SK-N-SH (cell line): Measurements from ENCODE around the gene DSCAML1. TPM values are rescaled to one million over a fixed set of nuclear protein-coding genes. Genes with fewer than 3 reads are reported as not detected.
A peak's percentile ranks its signal among the peaks of the same experiment; 100 is the strongest.

ENCODE experiments used
- CHD2 ChIP-seq: fragments of 150-350 bp; IDR thresholded peaks from 2 replicates; pipeline ENCODE4 v1.6.1; 2018; ENCODE audit warnings: low read length; ENCODE audit not compliant: partially characterized antibody
- CTCF ChIP-seq: fragments of 200-600 bp; sonication (generic); IDR thresholded peaks from 2 replicates; pipeline ENCODE4 v1.6.1; 2017; ENCODE audit warnings: antibody characterized with exemption, mild to moderate bottlenecking, moderate library complexity
- ELF1 ChIP-seq: IDR thresholded peaks from 2 replicates; pipeline ENCODE4 v1.4.0; 2012
- EP300 ChIP-seq, 2 experiments: IDR thresholded peaks; 2 replicates each; pipeline versions ENCODE4 v1.4.0 to v1.6.1; 2012; ENCODE audit warnings: borderline replicate concordance in 1 of 2, low read depth in 1 of 2, low read length in 1 of 2
- FOXM1 ChIP-seq: IDR thresholded peaks from 2 replicates; pipeline ENCODE4 v1.4.0; 2012; ENCODE audit warnings: low read depth, mild to moderate bottlenecking
- GATA2 ChIP-seq: sonication (generic); formaldehyde crosslinking; IDR thresholded peaks from 2 replicates; pipeline ENCODE4 v1.5.0; 2020; ENCODE audit warnings: mild to moderate bottlenecking, missing genetic modification reagents
- IRF3 ChIP-seq: fragments of 150-350 bp; IDR thresholded peaks from 2 replicates; pipeline ENCODE4 v1.6.1; 2016; ENCODE audit warnings: mild to moderate bottlenecking, low read depth, low read length
- MAX ChIP-seq: IDR thresholded peaks from 2 replicates; pipeline ENCODE4 v1.4.0; 2012; ENCODE audit warnings: low read depth
- MEF2A ChIP-seq: IDR thresholded peaks from 2 replicates; pipeline ENCODE4 v1.4.0; 2012; ENCODE audit warnings: low read depth, borderline replicate concordance
- MXI1 ChIP-seq: IDR thresholded peaks from 2 replicates; pipeline ENCODE4 v1.6.1; 2012; ENCODE audit warnings: mild to moderate bottlenecking, low read depth, low read length, improper control_type of control experiment
- NFIC ChIP-seq: IDR thresholded peaks from 2 replicates; pipeline ENCODE4 v1.4.0; 2012; ENCODE audit warnings: borderline replicate concordance
- RCOR1 ChIP-seq: fragments of 150-350 bp; IDR thresholded peaks from 2 replicates; pipeline ENCODE4 v1.6.1; 2017; ENCODE audit warnings: antibody characterized with exemption, low read length
- USF2 ChIP-seq: fragments of 150-350 bp; IDR thresholded peaks from 2 replicates; pipeline ENCODE4 v1.6.1; 2017; ENCODE audit warnings: antibody characterized with exemption, low read length, low read depth, borderline replicate concordance
- ZBTB33 ChIP-seq: IDR thresholded peaks from 2 replicates; pipeline ENCODE4 v1.4.0; 2012; ENCODE audit warnings: low read depth, borderline replicate concordance
- polyA plus RNA-seq, 3 experiments: library from polyadenylated mRNA; depleted of rRNA; stranded (reverse); fragments of >200 nt; gene quantifications; 2 replicates each; pipeline ENCODE4 v1.2.3, GENCODE V29; 2012

DSCAML1 gene
- polyA plus RNA-seq, 1 of the 3 experiments (the other 2 are of a cell fraction), result not detected

- no peak for TF ChIP-seq MAX
- TF ChIP-seq CHD2, result peak; percentile 34
- TF ChIP-seq ELF1, result no peak
- TF ChIP-seq EP300 (IDR thresholded peaks at IDR 0.05; ENCODE audit: borderline replicate concordance in 1 of 2, low read depth in 1 of 2, low read length in 1 of 2), result peak in 1 of 2 experiments; percentile 31; a peak in 1 of 4 replicates
- no peak for TF ChIP-seq NFIC
- TF ChIP-seq MXI1, result no peak
- no peak for TF ChIP-seq MEF2A
- no peak for TF ChIP-seq ZBTB33
- TF ChIP-seq GATA2 (CRISPR knock-in tag), result peak; percentile 52; the same call in 1 of the 2 replicates
- no peak; the same call in 1 of the 2 replicates for TF ChIP-seq RCOR1
- TF ChIP-seq USF2, result no peak
- TF ChIP-seq CTCF, result peak; percentile 65
- TF ChIP-seq IRF3, result no peak
- TF ChIP-seq FOXM1, result no peak
Observed at GRCh38 chr11:117443266-117444186, 353.5 kb downstream of the DSCAML1 start (continued).
